GM19438 (cell line): ENCODE measurements around the gene FAM181B.

Experiments
- ATAC-seq: cut with Tn5 transposase; IDR thresholded peaks from one replicate; pipeline ENCODE4 v1.9.1; 2021; ENCODE audit warnings: low read depth; ENCODE audit not compliant: unreplicated experiment

Gene FAM181B

DNA sequence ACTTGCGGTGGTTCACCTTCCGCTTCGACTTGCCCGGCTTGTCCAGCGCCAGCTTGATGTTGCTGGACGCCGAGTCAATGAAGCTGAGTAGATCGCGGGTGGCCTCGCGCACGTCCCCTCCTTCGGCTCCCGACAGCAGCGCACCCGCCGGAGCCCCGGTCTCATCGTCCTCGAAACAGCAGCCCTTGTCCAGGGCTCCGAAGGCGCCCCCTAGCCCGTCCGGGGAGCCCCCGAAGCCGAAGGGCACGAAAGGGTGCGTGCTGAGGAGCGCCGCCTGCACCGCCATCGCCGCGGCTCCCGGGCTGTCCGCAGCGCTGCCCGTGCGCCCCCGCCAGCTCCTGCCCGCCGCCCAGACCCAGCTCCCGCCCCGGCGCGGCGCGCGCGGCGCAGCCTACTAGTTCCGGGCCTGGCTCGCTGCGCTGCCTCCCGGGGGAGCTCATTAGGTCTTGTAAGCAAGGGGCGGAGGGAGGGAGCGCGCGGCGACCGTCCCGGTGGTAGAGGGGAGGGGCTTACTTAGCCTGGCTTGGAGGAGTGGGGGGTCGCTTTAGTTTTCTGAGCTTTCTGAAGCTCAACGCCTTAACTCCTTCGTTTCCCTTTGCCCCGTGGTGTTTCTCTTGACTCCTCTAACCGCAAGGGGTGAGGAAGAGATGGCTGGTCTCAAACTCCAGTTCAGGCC lies at the start of gene FAM181B:
Gene FAM181B, minus strand, starts transcription at position 421 of the 676 bp plus-strand sequence. Its CDS starts 135 bp downstream, at position 286.
- no peak for ATAC-seq

- ATAC-seq, result no peak
Measured at GRCh38 chr11:82782825-82783374, 49.2 kb upstream of the FAM181B start.

DNA sequence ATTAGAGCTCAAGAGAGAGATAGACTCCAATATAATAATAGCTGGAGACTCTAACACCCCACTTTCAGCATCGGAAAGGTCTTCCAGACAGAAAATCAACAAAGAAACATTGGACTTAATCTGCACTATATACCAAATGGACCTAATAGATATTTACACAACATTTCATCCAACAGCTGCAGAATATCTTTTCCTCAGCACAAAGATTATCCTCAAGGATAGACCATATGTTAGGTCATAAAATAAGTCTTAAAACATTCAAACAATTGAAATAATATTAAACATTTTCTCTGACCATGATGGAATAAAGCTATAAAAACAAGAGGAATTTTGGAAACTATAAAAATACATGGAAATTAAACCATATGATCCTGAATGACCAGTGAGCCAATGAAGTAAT lies 45.1 kb upstream of the FAM181B start:
- no peak for ATAC-seq

- ATAC-seq, result no peak
Measured at GRCh38 chr11:82776377-82776776, 42.7 kb upstream of the FAM181B start.

GRCh38 chr11:82775736-82776346 lies 42.2 kb upstream of the FAM181B start:
- peak; percentile 91 for ATAC-seq

GRCh38 chr11:82775218-82775617 lies 41.6 kb upstream of the FAM181B start:
- ATAC-seq, result no peak

DNA sequence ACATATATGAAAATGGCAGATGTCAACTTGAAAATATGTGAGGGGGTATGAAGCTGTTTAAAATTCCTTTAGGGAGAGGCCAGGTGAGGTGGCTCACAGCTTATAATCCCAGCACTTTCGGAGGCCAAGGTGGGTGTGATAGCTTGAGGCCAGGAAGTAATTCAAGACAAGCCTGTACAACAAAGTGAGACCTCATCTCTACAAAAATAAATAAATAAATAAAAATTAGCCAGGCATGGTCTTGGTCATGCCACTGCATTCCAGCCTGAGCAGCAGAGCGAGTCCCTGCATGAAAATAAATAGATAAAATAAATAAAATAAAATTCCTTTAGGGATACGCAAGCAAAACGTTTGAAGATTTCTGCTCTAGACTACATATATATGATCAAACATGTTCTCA lies 38.1 kb upstream of the FAM181B start:
- ATAC-seq, result no peak

- no peak for ATAC-seq
Measured at GRCh38 chr11:82767123-82767522, 33.5 kb upstream of the FAM181B start.

GRCh38 chr11:82765466-82766034 lies 31.9 kb upstream of the FAM181B start:
- ATAC-seq, result no peak

DNA sequence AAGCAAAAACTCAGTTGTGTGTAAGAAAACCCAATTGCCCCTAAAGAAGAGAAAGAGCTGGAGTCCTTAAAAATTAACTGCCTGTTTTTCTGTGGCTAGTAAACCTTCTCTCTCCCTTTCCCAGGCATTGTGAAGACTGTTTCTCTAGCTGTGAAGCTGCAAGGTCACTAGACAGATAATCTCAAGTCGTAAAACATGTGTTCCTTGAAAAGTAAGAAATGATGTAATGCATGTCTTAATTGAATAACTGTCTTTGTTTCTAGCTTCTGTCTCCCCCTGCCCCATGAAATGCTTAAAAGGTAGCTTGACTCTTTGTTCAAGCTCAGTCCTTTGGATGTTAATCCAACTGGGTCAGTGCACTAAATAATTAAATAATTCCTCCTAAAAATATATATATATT lies 29.5 kb upstream of the FAM181B start:
- ATAC-seq, result no peak

DNA sequence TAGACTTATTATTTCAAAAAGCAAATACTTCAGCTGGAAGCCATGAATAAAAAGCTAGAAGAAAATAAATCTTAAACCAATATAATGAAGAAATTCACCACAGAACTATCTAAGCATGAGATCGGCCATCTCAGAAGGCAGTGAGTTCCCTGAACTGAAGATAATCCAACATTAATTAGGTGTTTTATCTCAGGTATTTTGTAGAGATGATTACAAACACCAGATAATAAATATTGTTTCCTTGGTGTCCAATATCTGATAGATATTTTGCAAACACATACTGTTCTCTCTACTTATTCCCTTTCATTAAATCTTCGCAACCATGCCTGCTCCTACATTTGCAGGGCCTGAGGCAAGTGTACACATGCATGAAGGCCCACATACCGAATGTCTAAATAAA lies 26.0 kb upstream of the FAM181B start:
- ATAC-seq, result no peak

DNA sequence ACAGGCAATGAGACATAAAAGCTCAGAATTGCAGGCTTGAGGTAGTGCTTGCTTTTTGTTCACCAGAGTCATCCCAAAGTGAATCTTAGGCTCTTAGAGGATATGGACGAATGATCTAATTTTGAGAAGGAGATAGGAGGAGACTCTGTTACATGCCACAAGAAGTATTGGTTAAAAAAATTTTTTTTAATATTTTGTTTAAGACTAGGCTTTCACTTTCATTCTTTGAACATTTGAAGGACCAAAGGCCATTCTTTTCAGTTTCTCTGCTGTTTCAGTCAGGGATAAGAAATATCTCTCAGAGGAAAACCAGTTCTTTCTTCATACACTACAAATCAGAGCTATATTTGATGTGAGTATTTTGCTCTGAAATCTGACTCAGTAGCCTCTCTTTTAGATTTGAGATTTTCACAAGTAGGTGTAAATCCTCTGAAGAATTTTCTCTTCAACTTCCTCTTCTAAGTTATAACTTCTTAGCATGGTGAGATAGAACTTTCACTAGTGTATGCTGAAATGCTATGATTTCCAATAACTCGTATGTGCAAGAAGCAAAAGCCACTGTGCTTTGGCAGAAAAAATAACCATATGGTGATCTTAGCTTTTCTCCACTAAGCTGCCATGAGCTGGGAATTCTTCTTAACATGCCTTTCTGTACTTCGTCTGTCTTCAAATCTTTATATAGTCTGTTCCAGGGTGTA lies 24.1 kb upstream of the FAM181B start:
- ATAC-seq, result no peak

- ATAC-seq, result no peak
Measured at GRCh38 chr11:82756765-82757639, 23.3 kb upstream of the FAM181B start.

DNA sequence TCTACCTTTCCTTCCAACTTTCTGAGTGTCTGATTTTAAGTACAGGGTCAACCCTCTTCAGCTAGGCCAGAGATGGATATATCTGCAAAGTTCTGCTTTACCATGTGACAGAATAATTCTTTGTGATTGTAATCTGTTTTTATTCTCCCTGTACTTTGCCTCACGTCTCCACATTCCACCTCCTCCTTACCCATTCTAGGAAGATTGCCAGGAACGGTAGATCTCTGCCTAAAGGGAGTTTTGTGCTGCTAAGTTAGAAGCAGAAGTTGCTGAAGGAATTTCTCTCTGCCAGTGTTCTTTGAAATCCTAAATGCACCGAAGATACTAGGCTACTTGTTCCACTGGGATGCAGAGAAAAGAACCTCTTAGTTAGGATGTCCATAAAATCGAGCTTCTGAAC lies 20.7 kb upstream of the FAM181B start:
- no peak for ATAC-seq

- ATAC-seq, result no peak
Measured at GRCh38 chr11:82753921-82754320, 20.3 kb upstream of the FAM181B start.

DNA sequence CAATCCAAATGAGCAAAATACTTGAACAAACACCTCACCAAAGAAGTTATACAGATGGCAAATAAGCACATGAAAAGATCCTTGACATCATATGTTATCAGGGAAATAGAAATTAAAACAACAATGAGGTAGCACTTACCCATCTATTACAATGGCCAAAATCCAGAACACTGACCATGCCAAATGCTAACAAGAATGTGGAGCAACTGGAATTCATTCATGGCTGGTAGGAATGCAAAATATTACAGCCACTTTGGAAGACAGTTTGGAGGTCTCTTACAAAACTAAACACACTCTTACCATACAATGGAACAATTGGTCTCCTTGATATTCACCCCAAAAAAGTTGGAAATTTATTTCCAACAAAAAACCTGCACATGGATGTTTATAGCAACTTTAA lies 19.1 kb upstream of the FAM181B start:
- ATAC-seq, result no peak

DNA sequence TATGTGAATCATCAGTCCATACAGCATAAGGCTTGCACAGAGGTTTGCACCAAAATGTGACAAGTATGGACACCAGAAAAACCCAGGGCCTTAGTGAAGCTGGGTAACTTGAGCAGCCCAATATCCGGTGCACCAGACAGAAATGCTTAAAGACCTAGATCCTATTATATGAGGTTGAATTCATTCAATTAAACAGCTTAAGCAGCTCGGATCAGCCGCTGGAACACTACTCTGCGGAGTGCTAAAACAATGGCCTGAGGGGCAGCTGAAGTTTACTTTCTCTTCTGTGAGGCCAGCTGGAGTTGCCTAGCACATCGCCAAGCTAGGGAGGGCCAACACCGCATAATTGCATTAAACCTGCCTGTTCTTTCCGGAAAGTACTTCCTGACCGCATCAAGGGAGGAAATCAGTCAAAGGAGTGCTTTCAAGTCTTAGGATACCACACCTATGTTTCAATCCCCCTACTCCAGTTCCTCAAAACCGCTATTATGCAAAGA lies 17.0 kb upstream of the FAM181B start:
- ATAC-seq, result no peak

DNA sequence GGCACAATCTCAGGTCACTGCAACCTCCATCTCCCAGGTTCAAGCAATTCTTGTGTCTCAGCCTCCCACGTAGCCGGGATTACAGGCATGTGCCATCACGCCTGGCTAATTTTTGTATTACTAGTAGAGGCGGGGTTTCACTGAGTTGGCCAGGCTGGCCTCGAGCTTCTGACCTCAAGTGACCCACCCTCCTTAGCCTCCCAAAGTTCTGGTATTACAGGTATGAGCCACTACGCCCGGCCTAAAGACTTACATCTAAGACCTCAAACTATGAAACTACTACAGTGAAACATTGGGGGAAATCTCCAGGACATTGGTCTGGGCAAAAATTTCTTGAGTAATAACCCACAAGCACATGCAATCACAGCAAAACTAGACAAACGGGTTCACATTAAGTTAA lies 13.8 kb upstream of the FAM181B start:
- ATAC-seq, result no peak

DNA sequence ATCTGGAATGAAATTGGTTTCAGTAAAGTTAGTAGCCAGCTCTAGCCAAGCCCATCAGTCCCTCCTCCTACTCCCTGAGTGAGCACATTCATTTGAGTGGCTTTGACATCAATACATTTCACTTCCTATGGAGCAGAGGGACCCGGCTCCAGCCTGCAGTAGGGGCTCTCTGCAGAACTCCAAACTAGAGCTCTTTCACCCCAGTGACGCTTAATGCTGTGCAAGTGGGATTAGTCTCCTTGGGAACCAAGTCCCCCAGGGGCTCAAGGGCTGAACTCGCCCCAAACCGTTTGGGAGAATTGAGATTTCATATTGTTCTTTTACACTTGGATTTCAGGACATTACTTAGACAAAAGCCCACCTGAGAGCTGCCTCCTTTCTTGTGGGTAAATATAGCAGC lies 4.4 kb upstream of the FAM181B start:
- no peak for ATAC-seq

DNA sequence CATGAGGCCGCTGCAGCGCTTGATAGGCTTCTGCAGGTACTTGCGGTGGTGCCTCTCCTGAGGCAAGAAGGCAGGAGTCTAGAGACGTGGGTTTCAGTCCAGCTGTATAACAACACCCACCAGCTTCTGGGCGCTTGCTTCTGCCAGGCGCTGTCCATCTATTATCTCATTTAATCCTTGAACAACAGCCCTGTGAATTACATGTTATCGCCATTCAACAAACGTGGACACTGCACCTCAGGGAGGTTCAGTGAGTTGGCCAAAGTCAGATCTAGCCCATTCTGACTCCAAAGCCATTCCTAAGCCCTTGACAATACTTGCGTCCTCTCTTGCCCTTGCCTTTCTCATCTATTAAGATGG lies 436 bp upstream of the FAM181B start:
- ATAC-seq, result no peak
